ENCODE data around the gene MFSD11.
"Not testable (repeated sequence)": the region's sequence is repeated elsewhere in the genome, so short reads cannot be mapped to it uniquely, and the experiment has no call there.

The MFSD11 gene

DNA sequence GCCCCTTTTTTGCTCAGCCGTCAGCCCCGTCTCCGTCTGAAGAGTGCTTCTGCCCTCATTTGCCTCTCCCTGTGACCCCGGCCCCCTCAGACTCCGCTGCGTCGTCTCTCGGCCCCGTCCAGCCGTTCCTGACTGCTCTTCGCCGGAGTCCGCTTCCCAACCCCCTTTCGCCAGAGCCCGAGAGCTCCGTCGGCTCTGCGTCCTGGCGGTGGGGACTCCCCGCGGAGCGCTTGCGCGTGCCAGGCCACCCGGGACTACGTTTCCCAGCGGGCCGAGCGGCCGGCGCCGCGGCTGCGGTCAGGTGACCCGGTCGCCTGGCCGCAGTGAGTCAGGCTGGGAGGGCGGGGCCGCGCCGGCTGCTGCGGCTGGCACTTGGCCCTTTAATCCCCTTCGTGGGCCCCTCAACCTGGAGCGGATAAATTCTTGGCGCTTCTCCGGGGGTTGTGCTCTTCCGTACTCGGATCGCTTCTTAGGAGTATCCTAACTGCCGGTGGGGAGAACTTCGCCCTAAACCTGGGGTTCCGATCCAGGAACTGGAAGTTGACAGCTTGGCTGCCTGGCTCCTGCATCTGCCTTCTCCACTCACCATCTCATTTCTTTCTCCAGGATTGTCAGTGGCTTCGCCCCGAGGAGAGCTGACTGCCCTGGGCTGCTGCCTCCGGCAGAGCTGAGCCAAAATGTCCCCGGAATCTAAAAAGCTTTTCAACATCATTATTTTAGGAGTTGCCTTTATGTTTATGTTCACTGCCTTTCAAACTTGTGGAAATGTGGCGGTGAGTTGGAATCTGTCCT is at the start of gene MFSD11:
Gene MFSD11, plus strand, starts transcription at position 444 of the 792 bp plus-strand sequence. Its CDS starts 234 bp downstream, at position 678.
- Histone ChIP-seq H3K9ac (ENCODE audit: low read length) (peak within 1 kb of the TSS; percentile 99), H3K36me3 (ENCODE audit: control insufficient read depth, low read depth, low read length) (peaks cover 47% of the 10 kb centered on the region), H3K27me3 (ENCODE audit: control insufficient read depth, insufficient read depth, low read length) (no peaks in the 10 kb centered on the region), H3K4me3 (ENCODE audit: low read length) (peak within 1 kb of the TSS; percentile 90), H3K9me3 (ENCODE audit: control insufficient read depth, low read depth, low read length) (no peaks in the 10 kb centered on the region), H3K27ac (ENCODE audit: low read length) (peak within 1 kb of the TSS; percentile 96), H3K4me1 (ENCODE audit: control insufficient read depth, low read depth, low read length) (peaks cover 19% of the 10 kb centered on the region)

DNA sequence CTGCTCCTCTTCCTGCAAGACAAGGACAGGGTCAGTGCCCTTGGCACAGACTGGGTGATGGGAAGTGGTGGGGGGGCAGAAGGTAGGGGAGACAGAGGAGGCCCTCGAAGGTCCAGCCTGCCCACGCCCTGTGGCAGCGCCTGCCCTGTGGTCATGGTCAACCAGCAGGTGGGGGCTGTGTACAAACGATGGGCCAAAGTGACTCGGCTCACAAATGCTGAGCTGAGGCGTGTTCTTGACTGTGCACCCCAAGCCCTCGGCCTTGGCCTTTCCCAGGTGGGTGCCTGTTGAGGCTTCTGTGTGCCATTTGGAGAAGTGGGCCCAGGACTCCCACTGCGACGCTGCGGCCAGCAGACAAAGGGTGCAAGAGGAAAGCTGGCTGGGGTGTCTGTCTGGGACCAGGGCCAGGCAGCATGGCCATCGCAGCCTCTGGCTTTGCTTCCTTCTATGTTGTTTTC is 49.7 kb upstream of the MFSD11 start:
- no peak overlapping the region for H3K4me3 ChIP-seq (ENCODE audit: low read length)
- no peak overlapping the region for H3K9ac ChIP-seq (ENCODE audit: low read length)
- H3K27ac ChIP-seq (ENCODE audit: low read length) = no peak overlapping the region
- no peaks in the 10 kb centered on the region for H3K27me3 ChIP-seq (ENCODE audit: control insufficient read depth, insufficient read depth, low read length)
- H3K36me3 ChIP-seq (ENCODE audit: control insufficient read depth, low read depth, low read length) = no peaks in the 10 kb centered on the region
- peaks cover 9% of the 10 kb centered on the region for H3K4me1 ChIP-seq (ENCODE audit: control insufficient read depth, low read depth, low read length)
- H3K9me3 ChIP-seq (ENCODE audit: control insufficient read depth, low read depth, low read length) = no peaks in the 10 kb centered on the region

DNA sequence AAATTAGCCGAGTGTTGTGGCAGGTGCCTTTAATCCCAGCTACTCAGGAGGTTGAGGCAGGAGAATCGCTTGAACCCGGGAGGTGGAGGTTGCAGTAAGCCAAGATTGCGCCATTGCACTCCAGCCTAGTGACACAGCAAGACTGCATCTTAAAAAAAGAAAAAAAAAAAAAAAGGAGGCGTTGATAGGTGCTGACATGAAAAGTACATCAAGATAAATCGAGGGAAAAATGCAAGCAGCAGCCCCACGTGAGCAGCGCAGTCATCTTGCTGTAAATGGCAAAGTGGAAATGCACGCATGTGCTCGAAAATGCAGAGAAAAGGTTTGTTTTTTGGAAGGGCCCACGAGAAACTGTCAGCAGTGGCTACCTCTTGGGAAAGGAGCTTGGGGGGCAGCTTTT is 48.1 kb upstream of the MFSD11 start:
- H3K27me3 ChIP-seq (ENCODE audit: control insufficient read depth, insufficient read depth, low read length) = no peaks in the 10 kb centered on the region
- no peak overlapping the region for H3K4me3 ChIP-seq (ENCODE audit: low read length)
- H3K9ac ChIP-seq (ENCODE audit: low read length) = no peak overlapping the region
- no peaks in the 10 kb centered on the region for H3K36me3 ChIP-seq (ENCODE audit: control insufficient read depth, low read depth, low read length)
- H3K4me1 ChIP-seq (ENCODE audit: control insufficient read depth, low read depth, low read length) = peaks cover 3% of the 10 kb centered on the region
- no peak overlapping the region for H3K27ac ChIP-seq (ENCODE audit: low read length)
- H3K9me3 ChIP-seq (ENCODE audit: control insufficient read depth, low read depth, low read length) = no peaks in the 10 kb centered on the region

GRCh38 chr17:76690596-76691280 is 47.2 kb upstream of the MFSD11 start:
- Histone ChIP-seq H3K9me3 (ENCODE audit: control insufficient read depth, low read depth, low read length) (no peaks in the 10 kb centered on the region), H3K9ac (ENCODE audit: low read length) (no peak overlapping the region), H3K27me3 (ENCODE audit: control insufficient read depth, insufficient read depth, low read length) (no peaks in the 10 kb centered on the region), H3K4me3 (ENCODE audit: low read length) (no peak overlapping the region), H3K27ac (ENCODE audit: low read length) (no peak overlapping the region), H3K4me1 (ENCODE audit: control insufficient read depth, low read depth, low read length) (peaks cover 3% of the 10 kb centered on the region), H3K36me3 (ENCODE audit: control insufficient read depth, low read depth, low read length) (no peaks in the 10 kb centered on the region)

DNA sequence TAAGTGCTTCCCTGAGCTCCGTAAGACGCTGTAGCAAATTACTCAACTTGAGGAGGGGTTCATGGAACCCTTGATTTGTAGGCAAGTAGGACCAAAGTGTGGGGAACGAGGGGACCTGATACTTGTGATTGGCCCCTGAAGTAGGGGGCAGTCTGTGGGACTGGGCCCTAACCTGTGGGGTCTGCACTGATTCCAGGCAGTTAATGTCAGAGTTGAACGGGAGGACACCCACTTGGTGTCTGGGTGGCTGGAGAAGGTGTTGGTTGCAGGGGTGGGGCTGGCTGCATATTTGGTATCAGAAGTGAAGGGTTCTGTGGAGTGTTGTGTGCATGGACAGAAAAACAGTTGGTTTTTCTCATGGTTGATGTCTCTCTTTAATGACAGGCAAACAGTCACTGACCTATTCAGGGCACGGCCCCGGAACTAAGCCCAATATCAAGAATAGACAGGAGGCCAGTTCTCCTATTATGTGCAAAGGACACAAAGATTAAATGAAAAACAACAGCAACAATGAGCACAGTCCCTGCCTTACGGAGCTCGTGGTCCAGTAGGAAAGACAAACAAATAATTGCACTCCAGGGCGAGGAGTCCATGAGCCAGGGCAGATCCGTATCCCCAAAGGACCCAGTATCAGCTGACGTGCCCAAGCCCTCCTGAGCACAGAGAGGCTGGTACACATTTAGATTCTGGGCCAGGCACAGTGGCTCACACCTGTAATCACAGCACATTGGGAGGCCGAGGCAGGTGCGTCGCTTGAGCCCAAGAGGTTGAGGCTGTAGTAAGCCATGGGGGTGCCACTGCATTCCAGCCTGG is 46.3 kb upstream of the MFSD11 start:
- no peak overlapping the region for H3K27ac ChIP-seq (ENCODE audit: low read length)
- no peak overlapping the region for H3K4me3 ChIP-seq (ENCODE audit: low read length)
- H3K9me3 ChIP-seq (ENCODE audit: control insufficient read depth, low read depth, low read length) = no peaks in the 10 kb centered on the region
- peaks cover 3% of the 10 kb centered on the region for H3K4me1 ChIP-seq (ENCODE audit: control insufficient read depth, low read depth, low read length)
- H3K36me3 ChIP-seq (ENCODE audit: control insufficient read depth, low read depth, low read length) = no peaks in the 10 kb centered on the region
- H3K27me3 ChIP-seq (ENCODE audit: control insufficient read depth, insufficient read depth, low read length) = no peaks in the 10 kb centered on the region
- no peak overlapping the region for H3K9ac ChIP-seq (ENCODE audit: low read length)

- Histone ChIP-seq H3K27me3 (ENCODE audit: control insufficient read depth, insufficient read depth, low read length) (no peaks in the 10 kb centered on the region), H3K4me3 (ENCODE audit: low read length) (no peak overlapping the region), H3K27ac (ENCODE audit: low read length) (no peak overlapping the region), H3K9ac (ENCODE audit: low read length) (no peak overlapping the region), H3K36me3 (ENCODE audit: control insufficient read depth, low read depth, low read length) (no peaks in the 10 kb centered on the region), H3K9me3 (ENCODE audit: control insufficient read depth, low read depth, low read length) (no peaks in the 10 kb centered on the region), H3K4me1 (ENCODE audit: control insufficient read depth, low read depth, low read length) (peaks cover 13% of the 10 kb centered on the region)
Observed at GRCh38 chr17:76695059-76695831, 42.7 kb upstream of the MFSD11 start.

GRCh38 chr17:76696763-76697701 is 40.9 kb upstream of the MFSD11 start:
- H3K27ac ChIP-seq (ENCODE audit: low read length) = no peak overlapping the region
- no peak overlapping the region for H3K9ac ChIP-seq (ENCODE audit: low read length)

GRCh38 chr17:76697702-76698465 is 40.0 kb upstream of the MFSD11 start:
- no peaks in the 10 kb centered on the region for H3K27me3 ChIP-seq (ENCODE audit: control insufficient read depth, insufficient read depth, low read length)
- peaks cover 26% of the 10 kb centered on the region for H3K4me1 ChIP-seq (ENCODE audit: control insufficient read depth, low read depth, low read length)
- H3K36me3 ChIP-seq (ENCODE audit: control insufficient read depth, low read depth, low read length) = no peaks in the 10 kb centered on the region
- no peak overlapping the region for H3K27ac ChIP-seq (ENCODE audit: low read length)
- no peak overlapping the region for H3K9ac ChIP-seq (ENCODE audit: low read length)
- no peak overlapping the region for H3K4me3 ChIP-seq (ENCODE audit: low read length)
- H3K9me3 ChIP-seq (ENCODE audit: control insufficient read depth, low read depth, low read length) = no peaks in the 10 kb centered on the region

More at GRCh38 chr17:76696763-76697701, 40.9 kb upstream of the MFSD11 start:
- no peaks in the 10 kb centered on the region for H3K9me3 ChIP-seq (ENCODE audit: control insufficient read depth, low read depth, low read length)
- no peaks in the 10 kb centered on the region for H3K36me3 ChIP-seq (ENCODE audit: control insufficient read depth, low read depth, low read length)
- H3K27me3 ChIP-seq (ENCODE audit: control insufficient read depth, insufficient read depth, low read length) = no peaks in the 10 kb centered on the region
- H3K4me3 ChIP-seq (ENCODE audit: low read length) = no peak overlapping the region
- peaks cover 25% of the 10 kb centered on the region for H3K4me1 ChIP-seq (ENCODE audit: control insufficient read depth, low read depth, low read length)

DNA sequence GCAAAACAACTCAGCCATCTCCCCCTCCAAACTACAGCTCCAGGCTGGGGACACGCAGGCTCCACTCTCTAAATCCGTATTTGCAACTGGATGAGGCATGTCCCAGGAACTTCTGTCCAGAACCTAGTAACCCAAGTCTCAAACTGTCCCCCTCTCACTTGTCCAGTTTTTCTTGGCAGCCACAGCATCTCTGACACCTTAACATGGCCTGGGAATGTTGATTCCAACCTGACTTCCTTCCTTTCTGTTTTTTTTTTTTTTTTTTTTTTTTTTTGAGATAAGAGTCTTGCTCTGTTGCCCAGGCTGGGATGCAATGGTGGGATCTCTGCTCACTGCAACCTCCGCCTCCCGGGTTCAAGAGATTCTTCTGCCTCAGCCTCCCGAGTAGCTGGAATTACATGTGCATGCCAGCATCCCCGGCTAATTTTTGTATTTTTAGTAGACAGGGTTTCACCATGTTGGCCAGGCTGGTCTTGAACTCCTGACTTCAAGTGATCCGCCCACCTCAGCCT is 39.4 kb upstream of the MFSD11 start:
- H3K27ac ChIP-seq (ENCODE audit: low read length); H3K27me3 ChIP-seq (ENCODE audit: control insufficient read depth, insufficient read depth, low read length); H3K9ac ChIP-seq (ENCODE audit: low read length); H3K36me3 ChIP-seq (ENCODE audit: control insufficient read depth, low read depth, low read length); H3K4me3 ChIP-seq (ENCODE audit: low read length); H3K9me3 ChIP-seq (ENCODE audit: control insufficient read depth, low read depth, low read length): not testable (repeated sequence)
- H3K4me1 ChIP-seq (ENCODE audit: control insufficient read depth, low read depth, low read length) = peaks cover 26% of the 10 kb centered on the region

DNA sequence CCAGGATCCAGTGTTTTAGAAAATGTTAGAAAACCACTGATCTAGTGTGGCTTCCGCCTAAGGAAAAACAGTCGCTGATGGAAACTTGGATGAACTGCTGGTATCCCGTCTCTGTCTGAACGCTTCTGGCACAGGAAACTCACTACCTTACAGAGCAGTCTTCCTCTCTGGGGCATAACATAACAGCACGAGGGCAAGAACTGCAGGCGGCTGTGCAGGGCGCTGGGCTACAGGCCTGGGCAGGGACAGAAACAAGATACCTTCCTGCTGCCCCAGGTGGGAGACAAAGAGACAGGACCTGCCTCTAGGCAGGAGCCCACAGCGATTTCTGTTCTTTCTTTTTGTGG is 37.7 kb upstream of the MFSD11 start:
- H3K27ac ChIP-seq (ENCODE audit: low read length) = no peak overlapping the region
- H3K4me1 ChIP-seq (ENCODE audit: control insufficient read depth, low read depth, low read length) = peaks cover 26% of the 10 kb centered on the region
- no peak overlapping the region for H3K9ac ChIP-seq (ENCODE audit: low read length)
- H3K9me3 ChIP-seq (ENCODE audit: control insufficient read depth, low read depth, low read length) = no peaks in the 10 kb centered on the region
- H3K4me3 ChIP-seq (ENCODE audit: low read length) = no peak overlapping the region
- H3K36me3 ChIP-seq (ENCODE audit: control insufficient read depth, low read depth, low read length) = no peaks in the 10 kb centered on the region
- H3K27me3 ChIP-seq (ENCODE audit: control insufficient read depth, insufficient read depth, low read length) = no peaks in the 10 kb centered on the region
